ENCODE results near the gene MICOS13.

- TF ChIP-seq CTCF (IDR thresholded peaks at IDR 0.05; ENCODE audit: low read depth, low read length, poor library complexity, severe bottlenecking) (no peak), EZH2phosphoT487 (IDR thresholded peaks at IDR 0.05; ENCODE audit: borderline replicate concordance, low read length) (no peak)
These were observed 34.5 kb upstream of the MICOS13 start for GRCh38 chr19:5714816-5715215.
